AG04449 (cell line): ENCODE measurements around the gene NRXN2.
"Not testable (repeated sequence)": the region's sequence is repeated elsewhere in the genome, so short reads cannot be mapped to it uniquely, and the experiment has no call there.

ENCODE experiments used
- CTCF ChIA-PET: fragments of 350-600 bp; formaldehyde crosslinking; extraction: SDS; loops from one replicate; lab custom pipeline; 2021; ENCODE audit warnings: antibody characterized with exemption; lab: Yijun Ruan, JAX
- POLR2A ChIA-PET: fragments of 400-600, 350-600 bp; formaldehyde crosslinking; extraction: SDS; loops from one replicate; lab custom pipeline; 2020; ENCODE audit warnings: antibody characterized with exemption, inconsistent platforms; lab: Yijun Ruan, JAX
- DNase-seq: peaks from one replicate; pipeline ENCODE4 v3.0.0-alpha.2; 2010; ENCODE audit warnings: low read depth, low spot score
- H3K4me3 ChIP-seq: 2 replicates; pipeline ENCODE4 v1.5.1; 2011; ENCODE audit warnings: low read depth, mild to moderate bottlenecking, control low read depth, low read length
- CTCF ChIP-seq: IDR thresholded peaks from one replicate; pipeline ENCODE4 v1.5.1; 2011; ENCODE audit warnings: mild to moderate bottlenecking, moderate library complexity, low read length, control low read depth, inconsistent platforms; ENCODE audit not compliant: insufficient read depth; ENCODE audit errors: missing control alignments

The NRXN2 gene

GRCh38 chr11:64561984-64562722 is 160.8 kb downstream of the NRXN2 start:
- POLR2A ChIA-PET = no interaction called here

GRCh38 chr11:64561429-64561828 is 161.6 kb downstream of the NRXN2 start:
- H3K4me3 ChIP-seq, POLR2A ChIA-PET, DNase-seq, CTCF ChIA-PET: not testable (repeated sequence)

More at GRCh38 chr11:64561984-64562722, 160.8 kb downstream of the NRXN2 start:
- CTCF ChIA-PET = interaction anchor here (1.0 kb wide), 1 partner anchor 11 kb away, joined by 3 read pairs; no protein-coding TSS in a partner anchor
- no peak for TF ChIP-seq CTCF
- H3K4me3 ChIP-seq = no peak overlapping the region
- no peak for DNase-seq

GRCh38 chr11:64560941-64561340 is 162.1 kb downstream of the NRXN2 start:
- no peak for TF ChIP-seq CTCF
- POLR2A ChIA-PET = no interaction called here
- CTCF ChIA-PET = interaction anchor here (1.1 kb wide), 1 partner anchor 91 kb away, joined by 3 read pairs; no protein-coding TSS in a partner anchor

GRCh38 chr11:64560139-64560771 is 162.7 kb downstream of the NRXN2 start:
- ChIA-PET POLR2A (no interaction called here), CTCF (interaction anchor here (1.1 kb wide), 1 partner anchor 92 kb away, joined by 3 read pairs; no protein-coding TSS in a partner anchor)
- TF ChIP-seq CTCF = no peak
- no peak for DNase-seq
- H3K4me3 ChIP-seq = no peak overlapping the region

More at GRCh38 chr11:64560941-64561340, 162.1 kb downstream of the NRXN2 start:
- H3K4me3 ChIP-seq = no peak overlapping the region
- no peak for DNase-seq

GRCh38 chr11:64559351-64560138 is 163.5 kb downstream of the NRXN2 start:
- ChIA-PET POLR2A (no interaction called here), CTCF (interaction anchor here (1.1 to 2.0 kb wide), 2 partner anchors 91 to 93 kb away, joined by 3 to 6 read pairs; no protein-coding TSS in a partner anchor)
- TF ChIP-seq CTCF = no peak
- no peak overlapping the region for H3K4me3 ChIP-seq
- no peak for DNase-seq

GRCh38 chr11:64558869-64559268 is 164.1 kb downstream of the NRXN2 start:
- no peak for DNase-seq
- ChIA-PET CTCF (interaction anchor here (0.9 to 2.0 kb wide), 3 partner anchors 92 to 109 kb away, joined by 3 to 9 read pairs (median 6); no protein-coding TSS in a partner anchor), POLR2A (no interaction called here)
- TF ChIP-seq CTCF = no peak
- no peak overlapping the region for H3K4me3 ChIP-seq
